Measurements from ENCODE around the gene CTBP1. TPM values are rescaled to one million over a fixed set of nuclear protein-coding genes. Genes with fewer than 3 reads are reported as not detected.

CTBP1 gene
- polyA plus RNA-seq, 1 donor from 2014 or later, result 325 TPM

DNA sequence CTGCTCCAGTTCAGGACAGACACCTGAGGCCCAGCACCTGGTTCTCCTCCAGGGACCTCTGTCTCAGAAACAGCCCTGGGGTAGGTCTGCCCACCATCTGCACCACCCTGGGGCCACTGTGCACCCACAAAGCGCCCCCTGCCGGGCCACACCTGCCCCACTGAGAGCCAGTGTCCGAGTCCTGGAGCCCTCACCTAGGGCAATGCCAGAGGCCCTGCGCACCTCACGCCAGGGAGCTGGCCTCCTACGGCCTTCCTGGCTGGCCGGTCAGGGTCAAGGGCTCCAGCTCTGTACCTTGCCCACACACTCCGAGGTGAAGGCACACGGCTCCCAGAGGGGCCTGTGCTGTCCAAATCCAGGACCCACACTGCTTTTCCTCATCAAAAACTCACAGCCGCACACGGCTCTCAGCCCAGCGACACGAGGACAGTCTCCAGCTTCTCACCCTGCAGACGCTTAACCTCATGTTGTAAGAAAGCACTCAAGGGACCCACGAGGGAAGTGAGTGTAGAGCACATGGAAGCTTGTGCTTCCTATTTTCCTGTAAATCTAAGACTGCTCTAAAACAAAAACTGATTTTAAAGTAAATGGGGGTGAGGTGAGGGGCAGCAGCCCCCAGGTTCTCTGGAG, 5.4 kb downstream of the CTBP1 start:
- Histone ChIP-seq H3K27ac (ENCODE audit: low read length) (no peak overlapping the region), H3K27me3 (ENCODE audit: insufficient read depth, low read depth, low read length) (no peaks in the 10 kb centered on the region), H3K4me2 (ENCODE audit: low read length) (no peak overlapping the region), H3K9me2 (ENCODE audit: insufficient read depth, low read length) (no peaks in the 10 kb centered on the region), H3F3A (ENCODE audit: insufficient read depth, low read length, poor library complexity, severe bottlenecking) (no peaks in the 10 kb centered on the region), H3K36me3 (ENCODE audit: insufficient read depth, low read length) (no peaks in the 10 kb centered on the region), H3K79me2 (replicated peaks; ENCODE audit: insufficient read depth, low read length) (peaks cover 74% of the 10 kb centered on the region), H3K9me3 (ENCODE audit: low read length) (no peaks in the 10 kb centered on the region), H3K9ac (ENCODE audit: low read length) (no peak overlapping the region), H3K4me3 (ENCODE audit: low read length) (no peak overlapping the region), H2AFZ (ENCODE audit: low read depth, low read length) (no peak overlapping the region), H4K20me1 (ENCODE audit: insufficient read depth) (peaks cover 29% of the 10 kb centered on the region)
- TF ChIP-seq EZH2 (IDR thresholded peaks at IDR 0.05; ENCODE audit: borderline replicate concordance, insufficient read depth, low read length, poor library complexity, severe bottlenecking), result no peak
- TF ChIP-seq, protein P1, sequence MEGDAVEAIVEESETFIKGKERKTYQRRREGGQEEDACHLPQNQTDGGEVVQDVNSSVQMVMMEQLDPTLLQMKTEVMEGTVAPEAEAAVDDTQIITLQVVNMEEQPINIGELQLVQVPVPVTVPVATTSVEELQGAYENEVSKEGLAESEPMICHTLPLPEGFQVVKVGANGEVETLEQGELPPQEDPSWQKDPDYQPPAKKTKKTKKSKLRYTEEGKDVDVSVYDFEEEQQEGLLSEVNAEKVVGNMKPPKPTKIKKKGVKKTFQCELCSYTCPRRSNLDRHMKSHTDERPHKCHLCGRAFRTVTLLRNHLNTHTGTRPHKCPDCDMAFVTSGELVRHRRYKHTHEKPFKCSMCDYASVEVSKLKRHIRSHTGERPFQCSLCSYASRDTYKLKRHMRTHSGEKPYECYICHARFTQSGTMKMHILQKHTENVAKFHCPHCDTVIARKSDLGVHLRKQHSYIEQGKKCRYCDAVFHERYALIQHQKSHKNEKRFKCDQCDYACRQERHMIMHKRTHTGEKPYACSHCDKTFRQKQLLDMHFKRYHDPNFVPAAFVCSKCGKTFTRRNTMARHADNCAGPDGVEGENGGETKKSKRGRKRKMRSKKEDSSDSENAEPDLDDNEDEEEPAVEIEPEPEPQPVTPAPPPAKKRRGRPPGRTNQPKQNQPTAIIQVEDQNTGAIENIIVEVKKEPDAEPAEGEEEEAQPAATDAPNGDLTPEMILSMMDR (IDR thresholded peaks at IDR 0.05; ENCODE audit: poor library complexity, severe bottlenecking), result no peak
- TF ChIP-seq TAF1 (IDR thresholded peaks at IDR 0.05; ENCODE audit: low read depth), result no peak

DNA sequence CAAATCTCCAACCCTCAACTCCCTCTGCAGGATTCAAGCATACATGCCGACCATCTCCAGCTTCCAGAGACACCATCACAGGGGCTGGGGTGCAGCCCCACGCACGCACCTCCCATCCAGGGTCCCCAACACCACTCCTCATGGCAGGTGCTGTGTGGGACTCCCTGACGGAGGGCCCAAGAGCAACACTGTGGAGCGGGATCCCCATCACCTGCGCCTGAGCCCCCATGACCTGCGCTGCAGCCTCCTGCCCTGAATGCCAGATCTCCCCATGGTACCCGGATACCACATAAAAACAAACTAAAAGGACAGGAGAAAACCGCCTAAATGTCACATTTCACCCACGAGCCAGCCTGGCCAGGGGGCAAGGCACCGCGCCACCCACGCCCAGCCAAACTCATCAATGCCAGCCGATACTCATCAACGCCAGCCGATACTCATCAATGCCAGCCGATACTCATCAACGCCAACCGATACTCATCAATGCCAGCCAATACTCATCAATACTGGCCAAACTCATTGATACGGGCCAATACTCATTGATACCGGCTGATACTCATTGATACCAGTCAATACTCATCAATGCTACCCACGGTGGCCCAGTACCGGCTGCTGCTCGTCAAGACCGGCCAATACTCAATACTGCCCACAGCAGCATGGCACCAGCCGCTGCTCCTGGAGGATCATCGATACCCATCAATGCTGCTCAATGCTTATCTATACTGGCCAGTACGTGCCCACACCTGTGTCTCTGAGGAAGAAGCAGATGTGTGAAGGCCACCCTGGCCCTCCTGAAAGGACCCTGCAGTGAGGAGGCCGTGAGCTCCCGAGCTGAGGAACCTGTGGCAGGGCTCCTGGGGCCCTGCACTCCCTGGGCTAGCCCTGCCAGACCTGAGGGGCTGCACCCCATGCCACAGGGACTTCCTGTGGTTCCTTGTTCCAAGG, 6.2 kb downstream of the CTBP1 start:
- H3K4me2 ChIP-seq (ENCODE audit: low read length), result no peak overlapping the region
- H3K4me3 ChIP-seq (ENCODE audit: low read length), result no peak overlapping the region
- H3K79me2 ChIP-seq (replicated peaks; ENCODE audit: insufficient read depth, low read length), result peaks cover 75% of the 10 kb centered on the region
- TF ChIP-seq SMC3 (conservative IDR thresholded peaks at IDR 0.05; ENCODE audit: poor library complexity) (no peak), EZH2 (IDR thresholded peaks at IDR 0.05; ENCODE audit: borderline replicate concordance, insufficient read depth, low read length, poor library complexity, severe bottlenecking) (no peak), POLR2AphosphoS5 (IDR thresholded peaks at IDR 0.05) (no peak), EP300 (conservative IDR thresholded peaks at IDR 0.05; ENCODE audit: poor library complexity, severe bottlenecking) (no peak), MXI1 (conservative IDR thresholded peaks at IDR 0.05; ENCODE audit: poor library complexity, severe bottlenecking) (no peak), TAF1 (IDR thresholded peaks at IDR 0.05; ENCODE audit: low read depth) (no peak), RAD21 (conservative IDR thresholded peaks at IDR 0.05) (no peak)
- TF ChIP-seq, protein P2, sequence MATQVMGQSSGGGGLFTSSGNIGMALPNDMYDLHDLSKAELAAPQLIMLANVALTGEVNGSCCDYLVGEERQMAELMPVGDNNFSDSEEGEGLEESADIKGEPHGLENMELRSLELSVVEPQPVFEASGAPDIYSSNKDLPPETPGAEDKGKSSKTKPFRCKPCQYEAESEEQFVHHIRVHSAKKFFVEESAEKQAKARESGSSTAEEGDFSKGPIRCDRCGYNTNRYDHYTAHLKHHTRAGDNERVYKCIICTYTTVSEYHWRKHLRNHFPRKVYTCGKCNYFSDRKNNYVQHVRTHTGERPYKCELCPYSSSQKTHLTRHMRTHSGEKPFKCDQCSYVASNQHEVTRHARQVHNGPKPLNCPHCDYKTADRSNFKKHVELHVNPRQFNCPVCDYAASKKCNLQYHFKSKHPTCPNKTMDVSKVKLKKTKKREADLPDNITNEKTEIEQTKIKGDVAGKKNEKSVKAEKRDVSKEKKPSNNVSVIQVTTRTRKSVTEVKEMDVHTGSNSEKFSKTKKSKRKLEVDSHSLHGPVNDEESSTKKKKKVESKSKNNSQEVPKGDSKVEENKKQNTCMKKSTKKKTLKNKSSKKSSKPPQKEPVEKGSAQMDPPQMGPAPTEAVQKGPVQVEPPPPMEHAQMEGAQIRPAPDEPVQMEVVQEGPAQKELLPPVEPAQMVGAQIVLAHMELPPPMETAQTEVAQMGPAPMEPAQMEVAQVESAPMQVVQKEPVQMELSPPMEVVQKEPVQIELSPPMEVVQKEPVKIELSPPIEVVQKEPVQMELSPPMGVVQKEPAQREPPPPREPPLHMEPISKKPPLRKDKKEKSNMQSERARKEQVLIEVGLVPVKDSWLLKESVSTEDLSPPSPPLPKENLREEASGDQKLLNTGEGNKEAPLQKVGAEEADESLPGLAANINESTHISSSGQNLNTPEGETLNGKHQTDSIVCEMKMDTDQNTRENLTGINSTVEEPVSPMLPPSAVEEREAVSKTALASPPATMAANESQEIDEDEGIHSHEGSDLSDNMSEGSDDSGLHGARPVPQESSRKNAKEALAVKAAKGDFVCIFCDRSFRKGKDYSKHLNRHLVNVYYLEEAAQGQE (IDR thresholded peaks at IDR 0.05; ENCODE audit: borderline replicate concordance), result no peak
- TF ChIP-seq, protein P1 (IDR thresholded peaks at IDR 0.05; ENCODE audit: poor library complexity, severe bottlenecking), result no peak
- no peak overlapping the region for H3K9ac ChIP-seq (ENCODE audit: low read length)
- H3K36me3 ChIP-seq (ENCODE audit: insufficient read depth, low read length), result peaks cover 4% of the 10 kb centered on the region
- no peaks in the 10 kb centered on the region for H3K9me3 ChIP-seq (ENCODE audit: low read length)
- H2AFZ ChIP-seq (ENCODE audit: low read depth, low read length), result no peak overlapping the region
- H3K9me2 ChIP-seq (ENCODE audit: insufficient read depth, low read length), result no peaks in the 10 kb centered on the region
- no peaks in the 10 kb centered on the region for H3F3A ChIP-seq (ENCODE audit: insufficient read depth, low read length, poor library complexity, severe bottlenecking)
- H4K20me1 ChIP-seq (ENCODE audit: insufficient read depth), result peaks cover 29% of the 10 kb centered on the region
- no peaks in the 10 kb centered on the region for H3K27me3 ChIP-seq (ENCODE audit: insufficient read depth, low read depth, low read length)
- no peak overlapping the region for H3K27ac ChIP-seq (ENCODE audit: low read length)
